Measurements from ENCODE around the gene KRT5.

DNA sequence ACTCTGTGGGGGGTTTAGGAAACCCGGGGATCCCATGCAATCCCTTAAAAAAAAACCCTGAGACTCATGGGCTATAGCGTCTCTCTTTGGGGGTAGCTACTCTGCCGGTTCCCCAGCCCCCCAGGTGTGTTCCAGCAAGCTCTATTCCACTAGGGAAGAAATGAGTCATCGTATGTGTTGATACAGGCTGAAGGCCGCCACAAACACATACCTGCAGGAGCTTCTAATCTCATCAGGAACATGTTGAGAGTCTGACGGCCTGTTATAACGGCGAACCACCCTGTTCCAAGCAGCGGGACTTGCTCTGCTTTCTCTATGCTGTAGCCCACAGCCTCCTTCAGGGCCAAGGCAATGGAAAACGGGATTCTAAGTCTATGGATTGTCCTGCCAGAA, 977 bp upstream of the KRT5 start:
- TF ChIP-seq ZNF207 (IDR thresholded peaks at IDR 0.05; ENCODE audit: borderline replicate concordance) = no peak
- no peak for TF ChIP-seq POLR2A (IDR thresholded peaks at IDR 0.05; ENCODE audit: low read depth, low read length)
- no peak for TF ChIP-seq CTCF (IDR thresholded peaks at IDR 0.05 in 2 of 3, conservative IDR thresholded peaks at IDR 0.05 in 1 of 3; ENCODE audit: control insufficient read depth in 2 of 3, extremely low read depth in 1 of 3, insufficient read depth in 1 of 3, low read depth in 3 of 3, low read length in 3 of 3)
- no peak for TF ChIP-seq BRCA1 (IDR thresholded peaks at IDR 0.05; ENCODE audit: low read depth, low read length)

Measured in GM12878 (cell line).